GM18951 (cell line): Measurements from ENCODE around the gene CD180.

Experiments used
- POLR2A ChIP-seq: IDR thresholded peaks from 4 replicates; pipeline ENCODE4 v1.6.1; 2011; ENCODE audit warnings: mild to moderate bottlenecking; ENCODE audit not compliant: insufficient read length, insufficient read depth; ENCODE audit errors: extremely low read depth
- in situ Hi-C: fragments of 300-500 bp; cut with MboI; formaldehyde crosslinking; loops from one replicate; pipeline ENCODE4 v1.12.0; 2022; ENCODE audit warnings: low sequenced_read_pairs, mixed read lengths, inconsistent platforms; ENCODE audit not compliant: unreplicated experiment

The CD180 gene

GRCh38 chr5:67223211-67223610, 26.6 kb upstream of the CD180 start:
- in situ Hi-C loops = no loop called here
- TF ChIP-seq POLR2A = no peak

GRCh38 chr5:67222243-67223025, 25.8 kb upstream of the CD180 start:
- TF ChIP-seq POLR2A = no peak
- in situ Hi-C loops = no loop called here

- in situ Hi-C loops = no loop called here
- no peak for TF ChIP-seq POLR2A
These were observed 25.1 kb upstream of the CD180 start for GRCh38 chr5:67221487-67222242.

- TF ChIP-seq POLR2A = no peak
- in situ Hi-C loops = no loop called here
These were observed 20.0 kb upstream of the CD180 start for GRCh38 chr5:67216564-67216963.

- TF ChIP-seq POLR2A = peak; percentile 41
- in situ Hi-C loops = no loop called here
These were observed 19.2 kb upstream of the CD180 start for GRCh38 chr5:67215519-67216471.

- no peak for TF ChIP-seq POLR2A
- in situ Hi-C loops = loop anchor here (5.0 kb wide), 1 partner anchor 53 kb away; no protein-coding TSS in a partner anchor
These were observed 18.3 kb upstream of the CD180 start for GRCh38 chr5:67214707-67215447.

- in situ Hi-C loops = loop anchor here (5.0 kb wide), 1 partner anchor 52 kb away; no protein-coding TSS in a partner anchor
- no peak for TF ChIP-seq POLR2A
These were observed 17.4 kb upstream of the CD180 start for GRCh38 chr5:67214036-67214435.

- in situ Hi-C loops = loop anchor here (5.0 kb wide), 1 partner anchor 50 kb away; no protein-coding TSS in a partner anchor
- TF ChIP-seq POLR2A = no peak
These were observed 15.3 kb upstream of the CD180 start for GRCh38 chr5:67211926-67212325.

- in situ Hi-C loops = no loop called here
- TF ChIP-seq POLR2A = no peak
These were observed 12.7 kb upstream of the CD180 start for GRCh38 chr5:67209141-67209771.

- TF ChIP-seq POLR2A = no peak
- in situ Hi-C loops = no loop called here
These were observed 11.8 kb upstream of the CD180 start for GRCh38 chr5:67208403-67208802.

- peak; percentile 20 for TF ChIP-seq POLR2A
- in situ Hi-C loops = no loop called here
These were observed 10.3 kb upstream of the CD180 start for GRCh38 chr5:67206929-67207328.

GRCh38 chr5:67206461-67206860, 9.9 kb upstream of the CD180 start:
- in situ Hi-C loops = no loop called here
- TF ChIP-seq POLR2A = no peak

GRCh38 chr5:67205981-67206380, 9.4 kb upstream of the CD180 start:
- in situ Hi-C loops = no loop called here
- no peak for TF ChIP-seq POLR2A
